SH-SY5Y (cell line): ENCODE results near the gene S100A11.

Experiments
- GATA2 ChIP-seq: IDR thresholded peaks from 2 replicates; pipeline ENCODE4 v1.6.1; 2011; ENCODE audit warnings: mild to moderate bottlenecking, low read depth, low read length
- GATA3 ChIP-seq: IDR thresholded peaks from 2 replicates; pipeline ENCODE4 v1.6.1; 2011; ENCODE audit warnings: low read depth, mild to moderate bottlenecking, low read length, moderate library complexity

Gene S100A11

DNA sequence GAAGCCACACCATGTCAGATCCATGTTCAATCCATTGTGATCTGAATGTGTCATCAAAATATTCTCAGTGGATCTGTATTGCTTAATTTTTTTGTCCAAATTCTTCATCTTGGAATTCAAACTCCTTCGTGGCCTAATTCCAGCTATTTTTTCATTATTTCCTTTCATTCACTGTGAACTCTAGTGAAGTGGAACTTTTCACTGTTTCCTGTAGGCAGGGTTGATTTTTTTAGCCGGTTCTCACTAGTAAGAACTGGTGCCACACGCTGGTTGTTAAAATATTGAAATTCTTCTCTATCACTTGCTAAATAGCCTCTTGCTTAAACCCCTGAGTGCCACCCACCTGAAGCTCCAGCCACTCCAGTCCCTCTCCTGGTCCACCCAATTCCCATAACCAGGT, 7.6 kb upstream of the S100A11 start:
- no peak for TF ChIP-seq GATA3
- TF ChIP-seq GATA2, result no peak

GRCh38 chr1:152043870-152044269, 7.1 kb upstream of the S100A11 start:
- TF ChIP-seq GATA3 (no peak), GATA2 (no peak)

GRCh38 chr1:152042030-152042429, 5.2 kb upstream of the S100A11 start:
- TF ChIP-seq GATA3 (no peak), GATA2 (no peak)

DNA sequence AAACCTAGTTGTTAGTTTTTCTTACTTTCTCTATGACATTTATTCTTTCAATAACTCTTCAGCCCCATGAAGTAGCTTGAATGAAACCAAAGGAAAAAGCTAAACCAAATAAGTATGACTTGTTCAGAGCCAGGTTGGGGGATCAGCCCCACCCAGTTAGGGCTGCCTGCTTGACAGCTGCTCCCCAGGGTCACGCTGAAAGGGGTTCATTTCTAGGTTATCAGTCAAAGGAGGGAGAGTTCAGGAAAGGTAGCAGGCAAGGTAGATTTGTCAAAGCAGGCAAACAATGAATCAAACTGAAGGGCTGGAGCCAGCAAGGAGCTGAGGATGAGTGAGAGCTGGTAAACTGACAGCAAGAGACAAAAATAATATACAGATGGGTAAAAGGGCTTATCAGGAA, 3.1 kb upstream of the S100A11 start:
- TF ChIP-seq GATA2 (no peak), GATA3 (no peak)

- TF ChIP-seq GATA3 (no peak), GATA2 (no peak)
Observed at GRCh38 chr1:152039461-152039860, 2.7 kb upstream of the S100A11 start.

- no peak for TF ChIP-seq GATA3
- no peak for TF ChIP-seq GATA2
Observed at GRCh38 chr1:152038871-152039270, 2.1 kb upstream of the S100A11 start.

- TF ChIP-seq GATA2, result no peak
- TF ChIP-seq GATA3, result no peak
Observed at GRCh38 chr1:152035539-152036266, 1.1 kb downstream of the S100A11 start.

- TF ChIP-seq GATA3 (no peak), GATA2 (no peak)
Observed at GRCh38 chr1:152034654-152035538, 1.9 kb downstream of the S100A11 start.

DNA sequence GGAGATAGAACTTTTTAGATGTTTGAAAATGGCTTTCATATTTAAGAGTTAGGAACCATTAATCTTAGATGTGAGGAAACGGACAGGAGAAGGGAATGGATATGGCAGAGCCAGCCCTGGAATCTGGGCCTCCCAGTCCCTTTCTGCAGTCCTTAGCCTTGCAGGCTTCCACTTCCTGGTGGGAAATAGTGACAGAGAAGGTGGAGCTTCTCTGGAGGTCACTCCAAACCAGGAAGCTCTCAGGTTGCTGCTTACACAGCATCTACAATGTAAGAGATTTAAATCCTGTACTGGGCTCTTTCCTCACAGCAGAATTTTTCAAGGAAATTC, 2.5 kb downstream of the S100A11 start:
- TF ChIP-seq GATA3, result no peak
- TF ChIP-seq GATA2, result no peak

DNA sequence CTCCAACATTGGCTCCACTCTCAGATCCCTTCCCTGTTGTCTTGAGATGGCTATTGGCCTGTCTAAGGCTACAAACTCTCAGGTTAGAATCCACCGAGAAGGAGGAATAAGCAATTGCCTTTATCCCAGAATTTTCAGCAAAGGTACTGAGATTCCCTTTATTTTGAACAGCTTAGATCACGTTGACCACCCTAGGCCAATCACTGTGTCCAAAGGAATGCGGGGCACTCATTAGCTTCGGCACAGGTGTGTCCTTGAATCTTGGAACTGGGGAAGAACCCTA, 6.9 kb downstream of the S100A11 start:
- no peak for TF ChIP-seq GATA2
- TF ChIP-seq GATA3, result no peak

GRCh38 chr1:152029144-152029928, 7.5 kb downstream of the S100A11 start:
- TF ChIP-seq GATA3 (no peak), GATA2 (no peak)

DNA sequence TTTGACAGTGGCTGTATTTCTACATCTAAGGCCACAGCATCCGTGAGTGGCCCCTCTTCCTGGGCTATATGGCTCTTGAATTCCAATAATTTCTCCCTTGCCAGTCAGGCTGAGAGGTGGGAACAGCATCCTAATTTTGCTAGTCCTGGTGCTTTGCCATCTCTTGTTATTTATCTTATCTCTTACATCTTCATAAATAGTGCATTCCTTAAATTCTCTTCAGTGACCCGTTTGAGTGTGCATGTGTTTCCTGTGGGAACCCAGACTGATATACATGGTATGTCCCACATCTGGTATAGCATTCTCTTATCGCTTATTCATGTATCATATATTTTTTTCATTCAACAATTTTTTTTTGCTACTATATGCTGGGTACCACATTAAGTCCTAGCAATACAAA, 9.9 kb downstream of the S100A11 start:
- TF ChIP-seq GATA3, result no peak
- TF ChIP-seq GATA2, result no peak

- no peak for TF ChIP-seq GATA3
- no peak for TF ChIP-seq GATA2
Observed at GRCh38 chr1:152024223-152024622, 12.6 kb downstream of the S100A11 start.

DNA sequence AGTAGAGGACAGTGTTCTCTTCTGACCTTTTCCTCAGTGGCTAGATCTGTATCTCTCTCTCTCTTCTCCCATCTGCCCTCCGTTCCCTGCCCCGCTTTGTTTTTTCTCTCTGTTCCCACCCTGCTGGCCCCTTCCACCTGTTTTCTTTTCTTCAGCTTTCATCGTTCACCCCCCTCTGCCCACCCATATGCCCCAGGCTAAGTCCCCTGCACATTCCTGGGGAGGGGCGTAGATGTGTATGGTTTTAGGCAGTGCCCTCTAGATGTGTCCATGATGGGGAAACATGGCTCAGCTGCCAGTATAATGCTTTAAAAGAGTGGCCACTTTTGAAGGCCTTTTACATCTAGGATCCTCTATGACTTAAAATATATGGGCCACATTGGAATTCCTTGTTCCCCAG, 13.6 kb downstream of the S100A11 start:
- TF ChIP-seq GATA3 (no peak), GATA2 (no peak)
